K562 (cell line): ENCODE results near the gene KRT5. TPM values are rescaled to one million over a fixed set of nuclear protein-coding genes. Genes with fewer than 3 reads are reported as not detected.

ENCODE experiments used
- ATAC-seq: fragments of 200-7000 bp; cut with Tn5 transposase; 3 replicates; pipeline ENCODE4 v1.9.1; 2020; ENCODE audit warnings: moderate library complexity
- BruUV-seq: library from RNA; stranded (reverse); fragments of 400-500 nt; replicated peaks from 2 replicates; lab custom pipeline; 2021; lab: Mats Ljungman, UMichigan
- CTCF ChIA-PET: fragments of 300-600 bp; formaldehyde crosslinking; extraction: SDS; loops from one replicate; lab custom pipeline; 2021; ENCODE audit warnings: low intra/inter-chr PET ratio; lab: Yijun Ruan, JAX
- POLR2A ChIA-PET: fragments of 300-600, 350-650 bp; sonication (Branson Sonifier 250); formaldehyde crosslinking; extraction: SDS; loops from one replicate; lab custom pipeline; 2021; ENCODE audit warnings: antibody characterized with exemption, inconsistent platforms; lab: Yijun Ruan, JAX
- DNase-seq, 4 experiments: peaks; one replicate each; pipeline versions ENCODE4 v3.0.0 to v3.0.0-alpha.2; 2011 to 2018; ENCODE audit warnings: low spot score in 3 of 4, mixed read lengths in 3 of 4; ENCODE audit errors: extremely low read depth in 1 of 4
- FAIRE-seq: peaks from 2 replicates; lab custom pipeline; 2011; peaks lifted over from hg19 to GRCh38; lab: Jason Lieb, UNC
- H2AFZ ChIP-seq: 2 replicates; pipeline ENCODE4 v1.6.0; 2011; ENCODE audit warnings: low read depth, low read length, control low read depth, inconsistent platforms
- H3K27ac ChIP-seq: fragments of 200-600 bp; 3 replicates; pipeline ENCODE4 v1.8.0; 2011; ENCODE audit warnings: low read depth, mild to moderate bottlenecking, control low read depth, inconsistent platforms, low read length, moderate library complexity, mixed read lengths; ENCODE audit errors: extremely low read depth
- H3K27me3 ChIP-seq, 2 experiments: fragments of 300-600 bp in 1 of 2; 2 replicates in 1 of 2; 3 replicates in 1 of 2; pipeline versions ENCODE4 v1.6.0 to v1.8.0; 2011; ENCODE audit warnings: inconsistent platforms in 2 of 2, low read length in 2 of 2, mild to moderate bottlenecking in 1 of 2, mixed read lengths in 1 of 2, moderate library complexity in 1 of 2; ENCODE audit not compliant: control insufficient read depth in 2 of 2, insufficient read depth in 2 of 2
- H3K36me3 ChIP-seq: fragments of 300-600 bp; 3 replicates; pipeline ENCODE4 v1.8.0; 2011; ENCODE audit warnings: mild to moderate bottlenecking, low read length, inconsistent platforms; ENCODE audit not compliant: control insufficient read depth, insufficient read depth
- H3K4me1 ChIP-seq, 2 experiments: fragments of 200-600 bp in 1 of 2; replicated peaks in 1 of 2; 2 replicates in 1 of 2; 3 replicates in 1 of 2; pipeline versions ENCODE4 v1.5.1 to v1.8.0; 2011; ENCODE audit warnings: inconsistent platforms in 2 of 2, low read length in 2 of 2, mild to moderate bottlenecking in 1 of 2, mixed read lengths in 1 of 2, moderate library complexity in 1 of 2; ENCODE audit not compliant: control insufficient read depth in 2 of 2, insufficient read depth in 2 of 2
- H3K4me2 ChIP-seq: 2 replicates; pipeline ENCODE4 v1.6.1; 2011; ENCODE audit warnings: low read length, control low read depth, inconsistent platforms, mixed read lengths; ENCODE audit not compliant: insufficient read depth
- H3K4me3 ChIP-seq: fragments of 200-600 bp; sonication (generic), shearing (Covaris generic); 2 replicates; pipeline ENCODE4 v1.5.1; 2016; ENCODE audit warnings: control low read depth, inconsistent platforms
- H3K79me2 ChIP-seq: fragments of 200-600 bp; 3 replicates; pipeline ENCODE4 v1.8.0; 2011; ENCODE audit warnings: low read length, inconsistent platforms; ENCODE audit not compliant: control insufficient read depth, insufficient read depth
- H3K9ac ChIP-seq, 2 experiments: 2 replicates each; pipeline versions ENCODE4 v1.6.0 to v1.6.1; 2011; ENCODE audit warnings: low read depth in 2 of 2, low read length in 2 of 2, control low read depth in 1 of 2, inconsistent platforms in 1 of 2, mild to moderate bottlenecking in 1 of 2, mixed read lengths in 1 of 2; ENCODE audit not compliant: insufficient read depth in 1 of 2
- H3K9me1 ChIP-seq: one replicate; pipeline ENCODE4 v1.6.0; 2011; ENCODE audit warnings: inconsistent platforms, mild to moderate bottlenecking, low read length, moderate library complexity; ENCODE audit not compliant: control insufficient read depth, insufficient read depth
- H3K9me3 ChIP-seq: replicated peaks from 2 replicates; pipeline ENCODE4 v1.5.1; 2011; ENCODE audit warnings: low read depth, low read length, inconsistent platforms; ENCODE audit not compliant: control insufficient read depth, insufficient read depth
- H4K20me1 ChIP-seq: replicated peaks from 2 replicates; pipeline ENCODE4 v1.6.1; 2011; ENCODE audit warnings: low read length, inconsistent platforms, mixed read lengths; ENCODE audit not compliant: control insufficient read depth, insufficient read depth
- CBX5 ChIP-seq: IDR thresholded peaks from 2 replicates; pipeline ENCODE4 v1.6.1; 2014; ENCODE audit warnings: low read depth, borderline replicate concordance
- HMG20B ChIP-seq: fragments of 250-450 bp; sonication (Bioruptor Pico); IDR thresholded peaks from 2 replicates; pipeline ENCODE4 v1.5.0; 2021; ENCODE audit warnings: mild to moderate bottlenecking
- MEIS2 ChIP-seq: fragments of 450-650 bp; IDR thresholded peaks from 2 replicates; pipeline ENCODE4 v1.6.1; 2014; ENCODE audit warnings: mild to moderate bottlenecking; ENCODE audit not compliant: partially characterized antibody
- SNIP1 ChIP-seq: fragments of 450-650 bp; IDR thresholded peaks from 2 replicates; pipeline ENCODE4 v1.7.1; 2017; ENCODE audit warnings: low read depth, mild to moderate bottlenecking
- SRSF1 ChIP-seq: fragments of 200-400 bp; formaldehyde crosslinking; IDR thresholded peaks from 2 replicates; pipeline ENCODE4 v1.6.1; 2017; ENCODE audit warnings: mild to moderate bottlenecking, low read depth, low read length, moderate library complexity
- YY1 ChIP-seq, 3 experiments: IDR thresholded peaks; 2 replicates each; pipeline ENCODE4 v1.6.1; 2011; ENCODE audit warnings: low read length in 2 of 3, mild to moderate bottlenecking in 2 of 3, moderate library complexity in 2 of 3, borderline replicate concordance in 1 of 3, control low read depth in 1 of 3, low read depth in 1 of 3; ENCODE audit not compliant: insufficient read depth in 3 of 3, insufficient replicate concordance in 2 of 3, control insufficient read depth in 1 of 3, insufficient read length in 1 of 3; ENCODE audit errors: extremely low read depth in 1 of 3
- ZFP91 ChIP-seq: sonication (generic); formaldehyde crosslinking; IDR thresholded peaks from 2 replicates; pipeline ENCODE4 v1.8.0; 2022; ENCODE audit warnings: mild to moderate bottlenecking, missing genetic modification reagents
- ZKSCAN3 ChIP-seq: fragments of 250-450 bp; sonication (Bioruptor Pico); IDR thresholded peaks from 2 replicates; pipeline ENCODE4 v1.4.0; 2020
- ZNF24 ChIP-seq: fragments of 450-650 bp; IDR thresholded peaks from 2 replicates; pipeline ENCODE4 v1.6.1; 2016
- ZNF282 ChIP-seq: sonication (generic); formaldehyde crosslinking; IDR thresholded peaks from 2 replicates; pipeline ENCODE4 v1.8.1; 2023; ENCODE audit warnings: missing genetic modification reagents
- WGBS: fragments of 100-300 bp; shearing (Covaris generic); methylation state at CpG from one replicate; pipeline ENCODE4 v1.1.6; 2016; ENCODE audit warnings: low coverage, mixed read lengths; ENCODE audit not compliant: insufficient coverage; ENCODE audit errors: missing lambda C conversion rate; 5-methylcytosine and 5-hydroxymethylcytosine counted together
- in situ Hi-C: fragments of 300-500 bp; cut with MboI; formaldehyde crosslinking; loops from 4 replicates; pipeline ENCODE4 v1.15.0; 2018; ENCODE audit warnings: inconsistent platforms, mixed read lengths
- intact Hi-C: fragments of 100-400 bp; cut with micrococcal nuclease; formaldehyde crosslinking; loops from 2 replicates; pipeline ENCODE4 v1.14.2; 2022
- polyA plus RNA-seq, 8 experiments: library from polyadenylated mRNA; depleted of rRNA in 4 of 8; stranded (reverse) in 5 of 8; unstranded in 3 of 8; fragments of >200 nt; fragmentation: Nextera tagmentation in 2 of 8; fragmentation: Illumina TruSeq in 1 of 8; extraction: Ambion mirVana in 2 of 8; extraction: Trizol in 1 of 8; gene quantifications; 2 replicates each; pipeline versions ENCODE4 v1.2.1 to v1.2.3, GENCODE V29; 2011 to 2014; ENCODE audit warnings: inconsistent platforms in 1 of 8, missing spikeins in 1 of 8
- total RNA-seq, 7 experiments: library from RNA; depleted of rRNA in 6 of 7; stranded (reverse); fragments of >200 nt in 6 of 7; fragmentation: Illumina TruSeq in 2 of 7; extraction: Trizol in 2 of 7; gene quantifications; 2 replicates each; pipeline versions ENCODE4 v1.2.1 to v1.2.3, GENCODE V29; 2011 to 2021; ENCODE audit warnings: low replicate concordance in 1 of 7
- TF ChIP-seq, protein P1 (sequence below): fragments of 450-650 bp; IDR thresholded peaks from 2 replicates; pipeline ENCODE4 v1.6.1; 2018; ENCODE audit warnings: mild to moderate bottlenecking, low read depth; ENCODE audit not compliant: partially characterized antibody

The KRT5 gene
- total and polyA plus RNA-seq, 9 of the 15 experiments (the other 6 are each of a cell fraction or from before 2014, with no cell fraction given) = 0.32 TPM; not detected in 8

DNA sequence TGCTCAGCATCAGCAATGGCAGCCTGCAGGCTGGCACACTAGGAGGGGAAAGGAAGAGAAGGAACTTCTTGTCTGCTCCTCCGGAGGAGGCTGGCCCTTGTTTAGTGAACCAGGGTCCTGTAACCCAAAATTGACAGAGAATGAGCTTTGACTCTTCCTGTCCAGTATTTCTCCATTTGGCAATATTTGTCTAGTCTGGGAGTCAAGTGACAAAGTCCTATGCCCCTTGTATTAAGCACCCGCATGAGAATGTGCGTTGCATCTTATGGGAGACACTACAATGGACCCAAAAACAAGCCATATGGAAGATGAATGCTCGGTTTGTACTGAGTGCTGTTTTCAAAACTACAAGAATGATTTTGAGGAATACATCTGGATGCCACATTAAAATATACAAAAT lies 50.3 kb downstream of the KRT5 start:
- Histone ChIP-seq H3K4me3 (no peak overlapping the region), H3K27me3 (peaks cover 6 to 8% of the 10 kb centered on the region in 2 experiments), H3K79me2 (no peaks in the 10 kb centered on the region), H3K4me1 (no peaks in the 10 kb centered on the region), H2AFZ (no peak overlapping the region), H3K36me3 (no peaks in the 10 kb centered on the region), H3K9ac (no peak overlapping the region), H4K20me1 (no peaks in the 10 kb centered on the region; the same call in 1 of the 2 replicates), H3K27ac (no peak overlapping the region), H3K9me3 (no peaks in the 10 kb centered on the region), H3K4me2 (no peak overlapping the region), H3K9me1 (no peaks in the 10 kb centered on the region)
- FAIRE-seq (no peak), DNase-seq (no peak), ATAC-seq (no peak)
- TF ChIP-seq ZFP91 (CRISPR knock-in tag) (no peak), SRSF1 (no peak), SNIP1 (no peak), ZKSCAN3 (no peak), HMG20B (CRISPR knock-in tag) (no peak), MEIS2 (no peak), ZNF282 (no peak), YY1 (IDR thresholded peaks at IDR 0.05; ENCODE audit: borderline replicate concordance in 1 of 3, control insufficient read depth in 1 of 3, extremely low read depth in 1 of 3, insufficient read depth in 3 of 3, insufficient read length in 1 of 3, insufficient replicate concordance in 2 of 3, low read depth in 1 of 3, low read length in 2 of 3) (no peak), CBX5 (no peak), ZNF24 (no peak)
- TF ChIP-seq, protein P1, sequence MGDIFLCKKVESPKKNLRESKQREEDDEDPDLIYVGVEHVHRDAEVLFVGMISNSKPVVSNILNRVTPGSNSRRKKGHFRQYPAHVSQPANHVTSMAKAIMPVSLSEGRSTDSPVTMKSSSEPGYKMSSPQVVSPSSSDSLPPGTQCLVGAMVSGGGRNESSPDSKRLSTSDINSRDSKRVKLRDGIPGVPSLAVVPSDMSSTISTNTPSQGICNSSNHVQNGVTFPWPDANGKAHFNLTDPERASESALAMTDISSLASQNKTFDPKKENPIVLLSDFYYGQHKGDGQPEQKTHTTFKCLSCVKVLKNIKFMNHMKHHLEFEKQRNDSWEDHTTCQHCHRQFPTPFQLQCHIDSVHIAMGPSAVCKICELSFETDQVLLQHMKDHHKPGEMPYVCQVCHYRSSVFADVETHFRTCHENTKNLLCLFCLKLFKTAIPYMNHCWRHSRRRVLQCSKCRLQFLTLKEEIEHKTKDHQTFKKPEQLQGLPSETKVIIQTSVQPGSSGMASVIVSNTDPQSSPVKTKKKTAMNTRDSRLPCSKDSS = no peak
- in situ Hi-C loops (no loop called here), intact Hi-C loops (no loop called here)
- ChIA-PET POLR2A (no interaction called here), CTCF (no interaction called here)
- no TSS peak for BruUV-seq
- 0% methylated on average over 4 of the region's 4 CpGs for WGBS
